GM19463 (cell line): ENCODE measurements around the gene ESPNL.
"Not testable (repeated sequence)": the region's sequence is repeated elsewhere in the genome, so short reads cannot be mapped to it uniquely, and the experiment has no call there.

Source experiments
- ATAC-seq: cut with Tn5 transposase; IDR thresholded peaks from one replicate; pipeline ENCODE4 v1.9.1; 2021; ENCODE audit warnings: mild to moderate bottlenecking, moderate library complexity; ENCODE audit not compliant: unreplicated experiment

The ESPNL gene

DNA sequence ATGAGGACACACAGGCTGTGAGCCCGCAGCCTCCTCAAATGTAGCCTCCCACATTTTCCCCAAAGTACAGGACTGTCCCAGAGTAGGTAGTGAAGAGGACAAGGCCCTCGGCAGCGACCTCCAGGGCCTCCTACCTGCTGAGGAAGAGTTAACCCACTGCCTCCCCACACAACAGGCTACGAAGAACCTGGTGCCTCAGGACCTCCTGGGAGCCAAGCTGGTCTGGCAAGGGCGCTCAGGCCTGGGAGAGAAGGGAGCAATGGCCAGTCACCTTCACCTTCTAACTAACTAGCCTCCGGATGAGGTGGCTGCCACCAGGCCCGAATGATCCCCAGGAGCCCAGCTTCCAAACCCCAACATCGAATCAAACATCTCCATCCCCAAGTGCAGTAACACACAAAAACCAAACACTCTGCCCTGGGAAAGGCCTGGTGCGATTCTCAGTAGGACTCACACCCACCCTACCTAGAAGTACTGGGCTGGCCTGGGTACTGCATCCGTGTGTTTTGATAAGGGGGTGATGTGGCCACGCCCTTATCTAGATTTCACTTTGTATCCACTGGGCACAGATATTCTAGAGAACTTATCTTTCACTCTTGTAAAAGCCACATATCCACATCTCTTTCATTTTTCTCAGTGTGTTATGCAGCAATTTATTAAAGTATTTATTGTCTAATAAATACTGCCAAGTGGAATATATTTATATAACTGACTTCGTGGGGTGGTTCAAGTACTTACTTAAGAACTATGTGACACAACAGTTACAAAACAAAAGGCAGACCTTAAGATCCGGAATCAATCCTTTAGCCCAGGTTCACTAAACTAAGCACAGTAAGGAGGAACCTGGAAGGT, 68.3 kb downstream of the ESPNL start:
- ATAC-seq = no peak

DNA sequence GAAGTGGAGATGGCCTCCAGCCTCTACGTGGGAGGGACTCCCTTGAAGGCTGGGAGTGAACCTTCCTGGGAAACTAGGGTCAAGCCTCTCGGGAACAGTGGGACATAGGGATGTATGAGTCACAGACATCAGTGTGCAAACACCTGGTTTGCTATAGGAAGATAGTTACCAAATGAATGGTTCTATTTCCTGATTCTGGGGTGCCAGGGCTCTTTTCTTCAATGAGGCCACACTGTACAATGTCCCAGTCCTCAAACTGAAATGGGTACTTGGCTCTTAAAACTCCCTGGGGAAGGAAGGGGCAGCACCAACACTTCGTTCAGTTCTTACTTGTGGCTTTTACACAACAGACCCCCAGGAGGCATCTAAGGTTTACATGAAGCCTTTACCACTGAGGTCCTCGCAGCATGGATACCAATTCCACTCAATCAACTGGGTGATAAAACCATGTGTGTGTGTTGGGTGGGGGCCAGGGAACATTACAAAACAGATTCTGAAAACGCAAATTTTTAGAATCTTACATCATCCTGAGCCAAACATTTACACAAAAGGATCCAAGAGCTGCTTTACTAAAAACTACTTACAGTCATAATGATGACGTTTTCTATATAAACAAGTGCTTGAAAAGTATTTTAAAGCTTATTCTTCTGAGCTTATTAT, 69.0 kb downstream of the ESPNL start:
- ATAC-seq = no peak

DNA sequence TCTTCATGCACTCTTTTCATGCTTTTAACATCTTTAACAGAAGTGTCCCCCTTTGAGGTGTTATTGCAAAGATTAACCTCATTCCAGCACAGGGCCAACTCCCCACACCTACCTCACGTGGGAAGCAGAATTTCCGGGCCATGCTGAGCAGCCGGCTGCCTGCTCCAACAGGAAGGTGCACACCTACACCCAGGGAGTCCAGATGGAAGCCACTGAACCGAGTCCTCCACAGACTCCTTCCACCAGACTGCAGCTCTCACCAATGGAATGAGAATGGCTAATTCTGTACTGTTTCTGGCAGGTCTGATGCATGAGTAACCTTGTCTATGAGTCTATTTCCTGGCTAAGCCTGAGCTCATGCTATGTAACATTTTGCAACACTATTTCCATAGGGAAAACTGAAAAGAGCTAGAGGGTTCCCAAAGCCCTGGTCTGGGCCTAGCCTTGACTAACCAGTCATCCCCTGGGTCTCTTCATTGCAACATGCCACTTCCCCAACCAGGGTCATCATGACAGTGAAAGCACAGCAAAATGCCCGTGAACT, 69.6 kb downstream of the ESPNL start:
- no peak for ATAC-seq

DNA sequence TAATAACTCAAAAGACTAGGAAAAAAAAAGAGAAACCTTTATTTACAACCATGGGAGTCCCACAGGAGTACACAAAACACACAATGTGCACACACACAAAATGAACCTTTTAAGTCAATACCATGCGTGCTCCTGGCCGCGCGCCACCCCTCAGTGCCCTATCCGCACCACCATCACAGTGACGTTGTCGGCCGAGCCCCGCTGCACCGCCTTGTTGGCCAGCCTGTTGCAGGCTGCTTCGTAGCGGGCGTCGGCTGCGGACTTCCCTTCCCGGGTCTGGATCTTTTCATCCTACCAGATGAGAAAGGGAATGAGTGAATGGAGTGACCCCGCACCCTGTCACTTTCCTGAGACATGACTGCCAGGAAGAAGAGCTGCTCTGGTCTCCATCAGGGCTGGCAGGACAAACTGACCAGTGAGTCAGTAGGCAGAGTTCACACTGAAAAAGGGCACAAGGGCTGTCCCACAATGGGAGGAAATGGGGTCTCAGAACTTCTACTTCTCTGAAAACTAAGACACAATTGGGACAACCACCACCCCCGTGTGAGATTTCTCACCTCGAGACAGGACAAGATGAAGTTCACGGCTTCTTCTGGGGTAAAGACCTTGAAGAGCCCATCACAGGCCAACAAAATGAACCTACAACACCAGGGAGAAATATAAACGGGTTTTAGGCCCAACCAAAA, 70.4 kb downstream of the ESPNL start:
- no peak for ATAC-seq

DNA sequence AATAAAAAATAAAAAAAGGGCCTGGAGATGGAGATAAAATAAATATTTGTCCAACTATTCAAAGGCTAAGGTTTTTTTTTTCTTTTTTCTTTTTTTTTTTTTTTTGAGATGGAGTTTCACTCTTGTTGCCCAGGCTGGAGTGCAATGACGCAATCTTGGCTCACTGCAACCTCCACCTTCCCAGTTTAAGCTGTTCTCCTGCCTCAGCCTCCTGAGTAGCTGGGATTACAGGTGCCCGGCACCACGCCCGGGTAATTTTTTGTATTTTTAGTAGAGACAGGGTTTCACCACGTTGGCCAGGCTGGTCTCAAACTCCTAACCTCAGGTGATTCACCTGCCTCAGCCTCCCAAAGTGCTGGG, 70.9 kb downstream of the ESPNL start:
- ATAC-seq = not testable (repeated sequence)

DNA sequence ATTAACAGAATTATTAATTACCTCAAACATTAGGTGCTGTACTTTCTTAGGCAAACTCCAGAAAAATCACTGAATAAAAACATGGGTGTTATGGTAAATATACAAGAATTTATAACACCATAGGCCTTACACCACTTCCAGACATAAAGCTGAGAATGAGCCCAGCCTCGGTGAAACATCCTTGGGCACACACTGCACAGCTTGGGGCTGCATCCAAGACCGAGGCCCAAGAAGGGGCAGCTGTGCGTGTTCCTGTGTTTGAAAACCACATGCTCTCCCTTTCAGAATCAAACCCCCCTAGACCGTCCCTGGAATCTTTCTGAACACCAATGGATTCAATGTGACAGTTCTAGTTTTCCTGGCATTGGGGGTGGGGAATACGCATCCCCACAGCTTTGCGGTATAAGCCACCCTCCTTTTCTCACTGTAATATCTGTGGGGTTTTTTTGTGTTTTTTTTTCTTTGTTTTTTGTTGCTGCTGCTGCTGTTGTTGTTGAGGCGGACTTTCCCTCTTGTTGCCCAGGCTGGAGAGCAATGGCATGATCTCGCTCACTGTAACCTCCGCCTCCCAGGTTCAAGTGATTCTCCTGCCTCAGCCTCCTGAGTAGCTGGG, 71.5 kb downstream of the ESPNL start:
- ATAC-seq = no peak

DNA sequence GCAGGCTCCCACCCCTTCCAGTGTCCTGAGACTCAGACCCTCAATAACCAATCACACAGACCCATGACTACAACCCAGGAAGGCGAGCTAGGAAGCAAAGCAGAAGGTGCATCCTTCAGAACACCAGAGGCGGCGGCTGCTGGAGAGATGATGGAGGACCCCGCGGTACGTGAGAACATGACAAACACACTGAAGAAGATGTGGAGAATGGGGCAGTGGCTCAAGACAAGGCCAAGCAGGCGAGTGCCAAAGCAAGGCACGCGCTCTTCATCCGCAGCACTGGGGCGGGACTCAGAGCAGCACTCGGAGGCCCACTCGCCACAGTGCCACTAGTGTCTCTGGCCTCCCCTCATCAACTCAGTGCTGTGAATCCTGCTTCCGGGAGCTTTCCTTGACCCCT, 72.3 kb downstream of the ESPNL start:
- no peak for ATAC-seq

DNA sequence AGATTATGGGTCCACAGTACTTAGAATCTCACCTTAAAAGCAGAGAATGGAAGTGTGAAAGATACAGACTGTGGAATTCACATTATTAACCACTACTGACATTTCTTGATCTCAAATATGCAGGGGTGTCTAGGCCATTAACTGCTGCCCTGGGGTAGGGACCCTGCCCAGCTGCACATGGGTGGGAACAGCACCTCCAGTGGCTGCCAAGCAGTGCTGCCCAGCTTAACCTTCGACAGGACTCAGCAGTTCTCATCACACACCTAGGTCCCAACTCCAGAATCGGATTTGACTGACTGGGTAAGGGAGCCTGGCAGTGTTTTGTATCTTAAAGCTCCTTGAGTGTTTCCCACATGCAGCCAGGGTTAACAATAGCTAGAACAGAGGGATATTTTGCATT, 73.6 kb downstream of the ESPNL start:
- no peak for ATAC-seq

DNA sequence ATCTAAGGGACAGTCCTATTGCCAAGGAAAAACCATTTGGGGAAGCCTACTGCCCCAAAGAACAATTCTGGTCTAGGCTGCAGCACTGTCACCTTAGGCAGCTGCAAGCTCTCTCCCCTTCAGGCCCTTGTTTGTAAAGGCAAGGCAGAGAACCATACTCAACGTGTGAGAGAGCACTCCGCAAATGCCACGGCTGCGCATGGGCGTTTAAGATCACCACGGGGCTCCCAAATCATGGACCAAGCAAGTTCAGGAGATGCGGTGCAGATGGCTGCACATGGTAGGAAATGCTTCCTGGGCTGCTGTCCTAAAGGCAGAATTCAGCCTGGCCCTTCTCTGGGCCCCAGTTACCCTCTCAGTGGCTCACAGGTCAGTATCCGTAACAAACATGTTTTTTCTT, 74.2 kb downstream of the ESPNL start:
- ATAC-seq = no peak

DNA sequence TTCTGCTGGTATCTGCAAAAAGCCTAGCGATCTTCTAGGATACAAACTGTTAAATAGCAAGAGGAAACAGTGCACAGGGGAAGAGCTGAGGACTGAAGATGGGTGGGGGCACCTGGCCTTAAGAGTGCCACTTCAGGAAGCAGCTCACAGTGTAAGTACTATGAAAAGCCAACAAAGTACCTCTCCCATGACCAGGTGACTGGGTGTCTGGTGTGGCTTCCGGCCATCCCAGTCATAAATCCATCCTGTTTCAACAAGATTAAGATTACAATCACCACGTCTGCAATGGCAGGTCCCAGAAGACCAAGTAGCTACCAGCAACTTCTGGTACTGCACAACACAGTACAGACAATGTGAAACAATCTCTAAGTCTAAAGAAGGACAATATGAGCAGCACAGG, 74.6 kb downstream of the ESPNL start:
- ATAC-seq = no peak

DNA sequence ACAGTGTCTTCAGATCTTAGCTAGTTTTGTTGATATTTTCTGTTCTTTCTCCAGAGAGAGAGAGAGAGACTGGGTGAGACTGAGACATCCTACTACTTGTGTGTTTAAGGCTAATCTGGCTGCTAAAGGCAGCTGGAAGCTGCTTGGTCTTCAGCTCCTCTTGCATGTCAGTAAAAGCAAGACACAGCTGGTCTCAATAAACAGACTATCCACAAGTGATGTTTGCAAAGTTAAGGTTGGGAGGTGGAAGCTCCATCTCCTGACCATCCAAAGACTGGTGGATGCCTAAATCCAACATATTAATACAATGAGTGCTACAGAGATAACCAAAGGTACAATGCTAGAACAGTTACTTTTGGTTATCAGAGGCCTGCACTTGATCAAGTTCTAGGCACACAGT, 76.5 kb downstream of the ESPNL start:
- no peak for ATAC-seq

DNA sequence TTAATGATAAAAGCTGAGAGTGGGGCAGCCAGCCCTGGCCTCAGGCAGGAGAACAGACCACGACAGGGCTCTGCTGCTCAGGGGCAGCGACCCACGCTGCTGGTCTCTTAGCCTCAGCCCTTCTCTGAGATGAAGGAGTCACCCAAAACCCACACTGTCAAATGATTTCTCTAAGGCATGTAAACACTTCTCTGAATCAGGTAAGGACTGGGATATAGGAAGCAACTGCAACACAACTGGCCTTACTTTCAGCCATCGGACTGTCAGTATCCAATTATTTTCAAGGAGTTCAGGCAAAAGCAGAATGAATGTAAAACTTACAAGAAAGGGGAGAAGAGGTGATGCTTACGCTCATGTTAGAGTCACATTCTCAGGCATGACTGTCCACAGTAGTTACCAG, 80.4 kb downstream of the ESPNL start:
- no peak for ATAC-seq

DNA sequence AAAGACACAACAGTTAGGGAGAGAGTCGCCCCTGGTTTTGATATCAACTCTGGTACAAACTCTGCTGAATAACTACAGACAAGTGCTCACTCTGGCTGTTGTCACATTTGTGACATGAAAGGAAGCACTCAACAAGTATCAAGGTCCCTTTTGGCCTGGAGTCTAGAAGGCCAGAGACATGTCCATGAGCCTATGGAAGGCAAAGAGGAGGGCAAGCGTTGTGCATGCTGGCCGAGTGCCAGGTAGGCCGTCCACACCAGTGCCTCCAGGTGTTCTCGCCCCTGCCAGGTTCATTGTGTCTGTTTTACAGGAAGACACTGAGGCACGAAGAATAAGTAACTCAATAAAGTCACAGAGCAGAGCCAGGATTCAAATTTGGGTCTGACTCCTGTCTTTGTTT, 82.2 kb downstream of the ESPNL start:
- no peak for ATAC-seq
